Measurements from ENCODE around the gene DFFA. TPM values are rescaled to one million over a fixed set of nuclear protein-coding genes. Genes with fewer than 3 reads are reported as not detected.
"Not testable (repeated sequence)": the region's sequence is repeated elsewhere in the genome, so short reads cannot be mapped to it uniquely, and the experiment has no call there.

Gene DFFA
- polyA plus RNA-seq, 1 donor, result 18.9 TPM

DNA sequence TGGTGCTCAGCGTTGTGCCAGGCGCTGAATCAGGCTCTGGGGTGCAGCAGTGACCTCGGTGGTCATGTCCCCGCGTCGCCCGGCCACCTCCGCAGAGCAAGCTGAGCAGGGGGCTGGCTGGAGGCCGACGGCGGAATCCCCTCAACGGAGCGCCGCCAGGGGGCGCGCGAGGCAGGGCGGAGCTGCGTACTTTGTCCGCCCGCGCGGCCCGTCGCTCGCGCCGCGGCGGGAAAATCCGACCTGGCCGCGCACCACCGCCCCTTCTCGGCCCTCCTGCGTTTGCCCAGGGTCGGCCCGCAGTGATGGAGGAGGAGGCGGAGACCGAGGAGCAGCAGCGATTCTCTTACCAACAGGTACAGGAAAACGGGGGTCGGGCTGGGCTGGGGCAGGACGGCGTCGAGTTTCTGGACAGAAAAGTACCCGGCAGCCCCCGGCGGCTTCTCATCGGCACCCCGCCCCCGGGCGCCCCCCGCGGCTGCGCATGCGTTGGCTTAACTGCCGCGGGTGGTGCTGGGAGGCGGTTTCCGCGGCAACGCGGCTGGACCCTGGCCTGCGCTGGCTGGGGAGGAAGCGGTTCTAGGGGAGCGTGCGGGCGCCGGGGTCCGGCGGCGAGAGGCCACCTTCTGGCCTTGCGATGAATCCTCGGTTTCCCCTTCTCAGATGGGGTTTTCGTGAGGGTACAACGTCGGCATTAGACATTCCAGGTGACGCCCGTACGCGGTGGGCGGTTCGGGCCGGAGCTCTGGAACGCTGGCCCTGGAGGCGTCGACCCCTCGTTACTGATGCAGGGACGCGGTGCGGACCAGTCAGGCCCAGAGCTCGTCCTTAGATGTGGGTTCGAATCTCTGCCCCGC is 41.9 kb downstream of the DFFA start, which contains the start of gene CENPS:
Gene CENPS, plus strand, starts transcription at position 218 of the 854 bp plus-strand sequence. Its CDS starts 85 bp downstream, at position 303.
- DNase-seq (ENCODE audit: low read depth), result peak; percentile 75

DNA sequence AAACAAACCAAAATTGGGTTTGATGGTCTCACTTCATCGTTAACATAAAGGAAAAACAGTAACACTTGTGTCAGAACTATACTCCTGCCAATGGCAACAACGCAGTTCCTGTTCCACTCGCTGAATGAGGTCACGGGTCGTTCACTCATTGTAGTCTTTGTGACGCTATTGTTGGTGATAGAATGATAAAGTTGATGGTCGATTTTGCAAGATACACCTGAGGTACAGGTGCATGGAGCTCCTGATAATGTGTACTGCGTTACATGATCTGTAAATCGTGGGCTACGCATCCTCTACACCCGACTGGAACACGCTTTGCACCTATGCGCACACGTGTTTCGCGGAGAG is 42.5 kb downstream of the DFFA start:
- DNase-seq (ENCODE audit: low read depth), result no peak

GRCh38 chr1:10428984-10429383 is 43.3 kb downstream of the DFFA start:
- DNase-seq (ENCODE audit: low read depth), result no peak

DNA sequence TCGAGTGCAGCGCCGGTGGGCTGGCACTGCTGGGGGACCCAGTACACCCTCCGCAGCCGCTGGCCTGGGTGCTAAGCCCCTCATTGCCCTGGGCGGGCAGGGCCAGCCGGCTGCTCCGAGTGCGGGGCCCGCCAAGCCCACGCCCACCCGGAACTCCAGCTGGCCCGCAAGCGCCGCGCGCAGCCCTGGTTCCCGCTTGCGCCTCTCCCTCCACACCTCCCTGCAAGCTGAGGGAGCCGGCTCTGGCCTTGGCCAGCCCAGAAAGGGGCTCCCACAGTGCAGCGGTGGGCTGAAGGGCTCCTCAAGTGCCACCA is 45.8 kb downstream of the DFFA start:
- DNase-seq (ENCODE audit: low read depth), result not testable (repeated sequence)

DNA sequence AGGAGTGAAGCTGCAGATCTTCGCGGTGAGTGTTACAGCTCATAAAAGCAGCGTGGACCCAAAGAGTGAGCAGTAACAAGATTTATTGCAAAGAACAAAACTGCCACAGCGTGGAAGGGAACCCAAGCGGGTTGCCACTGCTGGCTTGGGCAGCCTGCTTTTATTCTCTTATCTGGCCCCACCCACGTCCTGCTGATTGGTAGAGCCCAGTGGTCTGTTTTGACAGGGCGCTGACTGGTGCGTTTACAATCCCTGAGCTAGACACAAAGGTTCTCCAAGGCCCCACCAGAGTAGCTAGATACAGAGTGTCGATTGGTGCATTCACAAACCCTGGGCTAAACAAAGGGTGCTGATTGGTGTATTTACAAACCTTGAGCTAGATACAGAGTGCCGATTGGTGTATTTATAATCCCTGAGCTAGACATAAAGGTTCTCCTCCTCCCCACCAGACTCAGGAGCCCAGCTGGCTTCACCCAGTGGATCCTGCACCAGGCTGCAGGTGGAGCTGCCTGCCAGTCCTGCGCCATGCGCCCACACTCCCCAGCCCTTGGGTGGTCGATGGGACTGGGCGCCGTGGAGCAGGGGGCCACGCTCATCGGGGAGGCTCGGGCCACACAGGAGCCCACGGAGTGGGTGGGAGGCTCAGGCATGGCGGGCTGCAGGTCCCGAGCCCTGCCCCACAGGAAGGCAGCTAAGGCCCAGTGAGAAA is 46.3 kb downstream of the DFFA start:
- DNase-seq (ENCODE audit: low read depth), result not testable (repeated sequence)

DNA sequence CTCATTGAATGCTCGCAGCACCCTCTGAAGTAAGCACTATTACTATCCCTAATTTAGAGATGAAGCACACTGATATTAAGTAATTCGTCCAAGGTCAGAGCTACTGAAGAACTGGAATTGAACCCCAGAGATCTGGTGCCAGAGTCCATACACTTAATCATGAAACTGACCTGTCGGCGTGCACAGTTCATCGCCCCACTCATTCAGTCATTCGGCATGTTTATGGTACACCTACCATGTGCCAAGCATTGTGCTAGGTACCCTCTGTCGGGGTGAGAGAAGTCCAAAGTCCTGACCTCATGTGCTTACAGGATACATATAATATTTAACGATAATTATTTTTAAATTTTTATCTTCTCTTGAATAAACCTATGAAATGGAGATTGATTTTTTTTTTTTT is 47.7 kb downstream of the DFFA start:
- no peak for DNase-seq (ENCODE audit: low read depth)

- no peak for DNase-seq (ENCODE audit: low read depth)
Observed at GRCh38 chr1:10424034-10424433, 48.3 kb downstream of the DFFA start.

GRCh38 chr1:10421637-10422036 is 50.7 kb downstream of the DFFA start:
- DNase-seq (ENCODE audit: low read depth), result no peak

DNA sequence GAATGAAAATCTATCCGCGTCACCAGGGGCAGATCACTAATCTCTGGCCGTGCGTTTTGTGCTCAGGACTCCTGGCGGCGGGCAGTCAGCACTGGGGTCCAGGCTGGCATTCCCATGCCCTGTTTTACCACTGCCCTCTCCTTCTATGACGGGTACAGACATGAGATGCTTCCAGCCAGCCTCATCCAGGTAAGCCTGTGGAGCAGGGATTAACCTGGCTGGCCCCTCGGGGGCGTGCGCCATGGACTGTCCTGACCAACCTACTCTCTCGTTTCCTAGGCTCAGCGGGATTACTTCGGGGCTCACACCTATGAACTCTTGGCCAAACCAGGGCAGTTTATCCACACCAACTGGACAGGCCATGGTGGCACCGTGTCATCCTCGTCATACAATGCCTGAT is 53.0 kb downstream of the DFFA start:
- no peak for DNase-seq (ENCODE audit: low read depth)

- not testable (repeated sequence) for DNase-seq (ENCODE audit: low read depth)
Observed at GRCh38 chr1:10418741-10419140, 53.6 kb downstream of the DFFA start.

DNA sequence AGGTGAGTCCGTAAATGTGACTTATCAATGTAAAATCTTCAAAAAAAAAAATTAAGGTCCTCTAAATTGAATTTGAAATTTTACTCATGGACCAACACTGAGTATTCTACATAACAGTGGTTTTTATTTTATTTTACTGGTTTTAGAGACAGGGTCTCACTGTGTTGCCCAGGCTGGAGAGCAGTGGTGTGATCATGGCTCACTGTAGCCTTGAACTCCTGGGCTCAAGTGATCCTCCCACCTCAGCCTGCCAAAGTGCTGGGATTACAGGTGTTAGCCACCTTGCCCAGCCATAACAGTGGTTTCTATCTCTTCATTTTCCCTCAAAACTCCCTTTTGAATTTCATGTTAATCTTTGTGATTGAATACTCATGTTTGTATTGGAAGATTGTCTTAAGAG is 56.4 kb downstream of the DFFA start:
- DNase-seq (ENCODE audit: low read depth), result not testable (repeated sequence)

DNA sequence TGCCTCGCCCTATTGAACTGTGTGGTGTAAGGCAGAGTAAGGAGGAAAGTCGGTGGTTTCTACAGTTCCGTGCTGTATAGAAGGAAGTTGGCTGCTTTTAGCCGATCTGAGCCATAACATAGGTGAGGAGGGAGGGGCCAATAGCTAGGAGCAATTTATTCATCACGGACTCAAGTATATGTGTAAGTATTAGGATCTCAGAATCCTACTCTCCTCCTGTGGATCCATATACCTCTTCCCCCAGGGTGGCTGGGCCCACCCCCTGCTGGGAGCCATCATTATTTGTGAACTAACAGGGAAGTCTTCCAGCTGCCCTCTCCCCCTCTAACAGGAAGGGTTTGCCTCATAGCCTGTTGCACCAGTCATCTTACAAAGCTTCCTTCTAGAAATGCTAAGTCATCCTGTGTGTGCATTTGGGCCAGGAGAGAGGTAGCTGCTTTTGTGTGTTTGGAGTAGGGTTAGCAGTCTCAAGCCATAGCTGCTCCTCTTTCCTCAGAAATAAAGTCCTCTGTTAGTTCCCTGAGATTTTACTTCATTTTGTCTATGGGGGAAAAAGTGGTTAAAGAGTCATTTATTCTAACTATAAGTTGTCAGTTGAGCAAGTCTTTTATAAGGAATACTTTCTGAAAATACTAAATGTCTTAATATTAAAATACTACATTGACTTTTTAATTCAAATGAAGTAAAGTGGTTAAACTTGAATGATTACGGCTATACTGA is 57.0 kb downstream of the DFFA start:
- DNase-seq (ENCODE audit: low read depth), result no peak

- DNase-seq (ENCODE audit: low read depth), result no peak
Observed at GRCh38 chr1:10407201-10407600, 65.1 kb downstream of the DFFA start.

Other genes starting within 250 kb of the DFFA start
- 93.4 TPM for gene PGD, start 73.5 kb downstream of the DFFA start, polyA plus RNA-seq (ENCODE audit: insufficient read length)
- gene CENPS, start 42.1 kb downstream of the DFFA start, polyA plus RNA-seq (ENCODE audit: insufficient read length), result 8.7 TPM
- 1.4 TPM for gene CORT, start 22.5 kb downstream of the DFFA start, polyA plus RNA-seq (ENCODE audit: insufficient read length)
- 13.9 TPM for gene PEX14, start 2.4 kb upstream of the DFFA start, polyA plus RNA-seq (ENCODE audit: insufficient read length)